GM12872 (cell line): ENCODE results near the gene MRTFB.

ENCODE experiments used
- TF ChIP-seq, protein P1 (sequence below): IDR thresholded peaks from 3 replicates; pipeline ENCODE4 v1.5.1; 2011; ENCODE audit warnings: low read depth, mild to moderate bottlenecking, low read length, moderate library complexity; ENCODE audit not compliant: insufficient read depth

The MRTFB gene

DNA sequence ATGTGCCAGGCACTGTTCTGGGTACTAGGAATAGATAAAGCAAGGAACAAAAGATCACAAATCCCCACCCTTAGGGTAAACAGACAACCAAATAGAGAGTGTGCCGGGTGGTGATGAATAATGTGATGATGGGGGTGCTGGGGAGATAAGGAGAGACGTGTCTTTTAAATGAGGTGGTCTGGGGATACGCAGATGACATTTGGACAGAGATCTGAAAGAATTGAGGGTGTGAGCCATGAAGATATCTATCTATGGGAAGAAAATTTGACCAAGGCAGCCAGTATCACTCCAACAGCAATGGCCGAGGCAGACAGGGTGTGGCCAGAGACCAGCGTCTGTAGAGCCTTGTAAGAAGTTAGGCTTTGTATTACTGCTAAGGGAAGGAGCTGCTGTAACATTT lies 165.3 kb downstream of the MRTFB start:
- TF ChIP-seq, protein P1, sequence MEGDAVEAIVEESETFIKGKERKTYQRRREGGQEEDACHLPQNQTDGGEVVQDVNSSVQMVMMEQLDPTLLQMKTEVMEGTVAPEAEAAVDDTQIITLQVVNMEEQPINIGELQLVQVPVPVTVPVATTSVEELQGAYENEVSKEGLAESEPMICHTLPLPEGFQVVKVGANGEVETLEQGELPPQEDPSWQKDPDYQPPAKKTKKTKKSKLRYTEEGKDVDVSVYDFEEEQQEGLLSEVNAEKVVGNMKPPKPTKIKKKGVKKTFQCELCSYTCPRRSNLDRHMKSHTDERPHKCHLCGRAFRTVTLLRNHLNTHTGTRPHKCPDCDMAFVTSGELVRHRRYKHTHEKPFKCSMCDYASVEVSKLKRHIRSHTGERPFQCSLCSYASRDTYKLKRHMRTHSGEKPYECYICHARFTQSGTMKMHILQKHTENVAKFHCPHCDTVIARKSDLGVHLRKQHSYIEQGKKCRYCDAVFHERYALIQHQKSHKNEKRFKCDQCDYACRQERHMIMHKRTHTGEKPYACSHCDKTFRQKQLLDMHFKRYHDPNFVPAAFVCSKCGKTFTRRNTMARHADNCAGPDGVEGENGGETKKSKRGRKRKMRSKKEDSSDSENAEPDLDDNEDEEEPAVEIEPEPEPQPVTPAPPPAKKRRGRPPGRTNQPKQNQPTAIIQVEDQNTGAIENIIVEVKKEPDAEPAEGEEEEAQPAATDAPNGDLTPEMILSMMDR: no peak

GRCh38 chr16:14238756-14239155 lies 167.6 kb downstream of the MRTFB start:
- TF ChIP-seq, protein P1: no peak

DNA sequence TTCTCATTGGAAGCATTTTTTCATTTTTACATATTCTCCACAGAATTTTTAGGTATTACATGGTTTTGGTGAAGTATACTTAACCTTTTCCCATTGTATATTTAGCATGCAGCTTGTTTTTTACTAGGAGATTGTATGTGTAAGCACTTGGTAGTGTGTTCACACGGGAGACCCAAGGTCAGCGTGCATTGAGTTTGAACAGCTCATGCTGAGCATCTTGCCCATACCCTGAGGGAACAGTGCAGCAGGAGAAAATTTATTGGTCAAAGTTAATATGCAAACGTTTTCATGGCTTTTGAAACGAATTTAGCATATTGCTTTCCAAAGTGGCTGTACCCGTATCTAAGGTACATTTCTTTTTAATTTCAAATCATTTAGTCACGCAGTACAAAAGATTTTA lies 168.7 kb downstream of the MRTFB start:
- TF ChIP-seq, protein P1: no peak

DNA sequence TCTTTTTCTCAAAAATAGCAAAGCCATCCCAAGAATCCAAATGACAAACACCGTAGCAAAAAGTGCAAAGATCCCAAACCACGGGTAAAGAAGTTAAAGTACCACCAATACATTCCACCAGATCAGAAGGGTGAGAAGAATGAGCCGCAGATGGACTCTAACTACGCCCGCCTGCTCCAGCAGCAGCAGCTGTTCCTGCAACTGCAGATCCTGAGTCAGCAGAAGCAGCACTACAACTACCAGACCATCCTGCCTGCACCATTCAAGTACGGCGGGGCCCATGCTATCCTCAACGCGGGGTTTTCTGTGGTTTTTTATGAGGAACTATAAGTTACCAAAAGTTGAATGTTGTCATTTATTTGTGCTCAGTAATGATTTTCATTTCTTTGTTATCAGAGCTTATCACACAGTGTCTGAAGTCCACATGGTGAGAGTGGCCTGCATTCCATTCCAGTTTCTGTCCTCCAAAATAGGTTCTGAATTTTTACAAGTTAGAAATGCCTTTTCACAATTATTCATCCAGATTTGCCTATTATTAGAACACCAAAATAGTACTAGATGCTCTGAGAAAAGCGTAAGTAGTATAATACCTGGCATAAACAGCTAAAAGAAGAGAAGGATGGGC lies 169.2 kb downstream of the MRTFB start:
- TF ChIP-seq, protein P1: no peak

GRCh38 chr16:14240964-14241363 lies 169.8 kb downstream of the MRTFB start:
- TF ChIP-seq, protein P1: no peak

DNA sequence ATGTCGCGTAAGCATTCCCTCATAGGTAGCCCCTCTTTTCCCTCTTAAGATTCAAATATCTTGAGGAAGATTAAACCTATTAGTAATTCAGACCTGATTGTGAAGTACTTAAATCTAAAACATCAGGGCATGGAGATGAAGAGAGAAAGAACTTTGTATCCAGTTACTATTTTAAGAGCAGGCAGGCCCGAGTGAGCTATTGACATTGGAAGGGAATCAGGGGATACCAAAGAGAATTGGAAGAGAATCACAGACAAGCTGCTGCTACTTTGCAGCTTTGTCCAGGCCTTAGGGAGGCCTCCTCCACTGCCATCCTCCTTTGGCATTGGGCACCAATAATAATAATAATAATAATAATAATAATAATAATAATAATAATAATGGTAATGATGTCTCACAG lies 170.5 kb downstream of the MRTFB start:
- TF ChIP-seq, protein P1: no peak

DNA sequence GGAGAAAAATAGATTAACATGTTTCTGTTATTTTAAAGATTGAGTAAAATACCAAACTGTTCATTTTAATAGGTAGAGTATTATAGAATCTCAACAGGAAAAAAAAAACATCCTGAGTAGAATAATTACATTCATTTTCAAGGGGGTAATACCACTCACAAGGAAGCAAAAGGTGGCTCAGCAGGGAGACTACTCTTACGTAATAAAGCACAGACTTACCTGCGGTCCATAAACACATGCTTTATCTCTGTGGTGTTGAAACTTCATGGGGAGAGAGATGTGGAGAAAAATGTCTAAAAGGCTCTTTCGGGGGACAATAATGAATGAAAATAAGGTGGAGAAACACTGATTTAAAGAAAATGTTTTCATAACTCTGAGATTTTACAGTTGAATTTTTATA lies 171.7 kb downstream of the MRTFB start:
- TF ChIP-seq, protein P1: no peak
